ENCODE measurements around the gene NRDE2.

- TF ChIP-seq CTCF (conservative IDR thresholded peaks at IDR 0.05) (no peak), ZFX (IDR thresholded peaks at IDR 0.05) (no peak)
These were observed 26.6 kb downstream of the NRDE2 start for GRCh38 chr14:90305176-90305601.
